C4-2B (cell line): ENCODE results near the gene LIPG.
"Not testable (repeated sequence)": the region's sequence is repeated elsewhere in the genome, so short reads cannot be mapped to it uniquely, and the experiment has no call there.

ENCODE experiments used
- H3K27ac ChIP-seq: fragments of 450-650 bp; 2 replicates; pipeline ENCODE4 v1.5.1; 2017
- ZFX ChIP-seq: fragments of 450-650 bp; IDR thresholded peaks from 2 replicates; pipeline ENCODE4 v1.6.1; 2017
- TF ChIP-seq, protein P1 (sequence below): fragments of 450-650 bp; conservative IDR thresholded peaks from 2 replicates; pipeline ENCODE4 v1.5.1; 2017; ENCODE audit warnings: mild to moderate bottlenecking

The LIPG gene

GRCh38 chr18:49580279-49580678, 18.4 kb downstream of the LIPG start:
- TF ChIP-seq, protein P1, sequence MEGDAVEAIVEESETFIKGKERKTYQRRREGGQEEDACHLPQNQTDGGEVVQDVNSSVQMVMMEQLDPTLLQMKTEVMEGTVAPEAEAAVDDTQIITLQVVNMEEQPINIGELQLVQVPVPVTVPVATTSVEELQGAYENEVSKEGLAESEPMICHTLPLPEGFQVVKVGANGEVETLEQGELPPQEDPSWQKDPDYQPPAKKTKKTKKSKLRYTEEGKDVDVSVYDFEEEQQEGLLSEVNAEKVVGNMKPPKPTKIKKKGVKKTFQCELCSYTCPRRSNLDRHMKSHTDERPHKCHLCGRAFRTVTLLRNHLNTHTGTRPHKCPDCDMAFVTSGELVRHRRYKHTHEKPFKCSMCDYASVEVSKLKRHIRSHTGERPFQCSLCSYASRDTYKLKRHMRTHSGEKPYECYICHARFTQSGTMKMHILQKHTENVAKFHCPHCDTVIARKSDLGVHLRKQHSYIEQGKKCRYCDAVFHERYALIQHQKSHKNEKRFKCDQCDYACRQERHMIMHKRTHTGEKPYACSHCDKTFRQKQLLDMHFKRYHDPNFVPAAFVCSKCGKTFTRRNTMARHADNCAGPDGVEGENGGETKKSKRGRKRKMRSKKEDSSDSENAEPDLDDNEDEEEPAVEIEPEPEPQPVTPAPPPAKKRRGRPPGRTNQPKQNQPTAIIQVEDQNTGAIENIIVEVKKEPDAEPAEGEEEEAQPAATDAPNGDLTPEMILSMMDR, result no peak
- no peak for TF ChIP-seq ZFX
- no peak overlapping the region for H3K27ac ChIP-seq

GRCh38 chr18:49581371-49581770, 19.5 kb downstream of the LIPG start:
- no peak overlapping the region for H3K27ac ChIP-seq
- TF ChIP-seq, protein P1, result no peak
- no peak for TF ChIP-seq ZFX

DNA sequence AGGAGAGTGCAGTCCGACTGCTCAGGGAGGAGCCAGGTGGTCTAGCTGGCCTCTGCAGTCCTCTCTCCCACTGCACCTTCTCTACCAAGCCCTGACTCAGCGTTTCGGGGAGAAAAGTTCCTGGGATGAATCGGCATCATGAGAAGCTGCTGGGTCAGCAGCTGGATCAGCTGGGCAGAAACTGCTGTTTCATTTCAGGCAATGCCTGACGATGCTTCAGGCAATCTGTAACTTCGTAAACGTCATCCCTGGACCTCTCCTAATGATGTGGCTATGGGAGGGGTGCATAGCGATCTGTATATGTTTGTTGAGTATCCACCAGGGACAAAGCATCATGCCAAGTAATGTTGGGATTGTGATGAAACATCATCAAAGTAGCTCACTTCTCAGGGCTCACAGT, 20.7 kb downstream of the LIPG start:
- TF ChIP-seq, protein P1, result no peak
- TF ChIP-seq ZFX, result no peak
- H3K27ac ChIP-seq, result no peak overlapping the region

- TF ChIP-seq, protein P1, result no peak
- TF ChIP-seq ZFX, result no peak
- H3K27ac ChIP-seq, result no peak overlapping the region
Measured at GRCh38 chr18:49584394-49584793, 22.5 kb downstream of the LIPG start.

DNA sequence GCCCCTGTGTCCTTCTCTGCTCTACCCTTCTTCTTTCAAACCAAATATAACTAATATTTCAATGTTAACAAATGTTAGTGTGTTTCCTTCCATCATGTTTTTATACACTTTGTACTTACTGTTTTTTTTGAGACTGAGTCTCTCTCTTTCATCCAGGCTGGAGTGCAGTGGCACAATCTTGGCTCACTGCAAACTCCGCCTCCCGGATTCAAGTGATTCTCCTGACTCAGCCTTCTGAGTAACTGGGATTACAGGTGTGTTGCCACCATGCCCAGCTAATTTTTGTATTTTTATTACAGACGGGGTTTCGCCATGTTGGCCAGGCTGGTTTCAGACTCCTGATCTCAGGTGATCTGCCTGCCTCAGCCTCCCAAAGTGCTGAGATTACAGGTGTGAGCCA, 23.1 kb downstream of the LIPG start:
- H3K27ac ChIP-seq, result not testable (repeated sequence)

DNA sequence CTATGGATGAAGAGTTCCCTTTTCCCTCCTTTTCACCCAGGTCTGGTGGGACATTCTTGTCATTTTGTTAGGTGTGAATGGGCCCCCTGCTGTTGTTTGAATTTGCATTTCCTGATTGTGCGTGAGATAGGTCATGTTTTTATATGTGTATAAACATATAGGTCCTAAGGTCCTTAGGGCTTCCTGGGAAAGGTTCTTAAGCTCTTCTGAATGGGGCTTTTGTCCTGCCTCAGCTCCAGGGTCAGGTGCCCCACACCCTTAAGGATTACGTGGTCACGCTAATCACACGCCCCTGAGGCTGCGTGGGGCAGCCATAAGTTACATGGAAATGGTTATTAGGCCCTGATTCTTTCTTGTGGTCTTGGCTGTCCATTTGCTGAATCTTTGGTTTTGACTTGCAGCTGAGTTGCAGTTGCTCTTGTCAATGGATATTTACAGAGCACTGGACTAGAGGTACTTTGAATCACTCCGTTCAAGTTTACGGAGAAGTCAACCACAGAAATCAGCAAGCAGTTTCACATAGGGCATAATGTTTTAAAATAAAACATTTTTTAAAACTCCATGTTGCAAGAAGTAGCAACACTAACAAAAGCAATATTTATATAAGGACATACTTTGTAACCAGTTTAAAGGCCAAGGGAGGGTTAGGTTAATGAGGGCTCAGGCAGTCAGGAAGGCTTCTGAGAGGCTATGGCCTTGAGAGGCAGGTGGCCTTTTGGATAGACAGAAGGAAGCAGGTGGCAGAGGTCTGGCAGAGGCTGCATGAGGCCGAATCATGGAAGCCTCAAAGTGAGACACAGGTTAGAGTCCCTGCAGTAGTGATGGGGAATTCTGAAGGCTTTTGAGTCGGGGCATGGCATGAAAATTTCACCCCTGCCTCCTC, 24.2 kb downstream of the LIPG start:
- H3K27ac ChIP-seq, result no peak overlapping the region
- TF ChIP-seq, protein P1, result no peak
- TF ChIP-seq ZFX, result no peak

DNA sequence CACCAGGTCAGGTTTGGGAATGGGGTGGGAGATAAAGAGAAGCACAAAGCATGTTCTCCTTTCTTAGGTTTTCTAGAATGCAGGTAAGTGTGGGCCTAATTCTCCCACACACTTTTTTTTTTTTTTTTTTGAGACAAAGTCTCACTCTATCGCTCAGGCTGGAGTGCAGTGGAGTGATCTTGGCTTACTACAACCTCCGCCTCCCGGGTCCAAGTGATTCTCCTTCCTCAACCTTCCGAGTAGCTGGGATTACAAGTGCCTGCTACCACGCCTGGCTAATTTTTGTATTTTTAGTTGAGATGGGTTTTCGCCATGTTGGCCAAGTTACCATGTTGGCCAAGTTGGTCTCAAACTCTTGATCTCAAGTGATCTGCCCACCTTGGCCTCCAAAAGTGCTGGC, 26.3 kb downstream of the LIPG start:
- no peak overlapping the region for H3K27ac ChIP-seq
- no peak for TF ChIP-seq ZFX
- TF ChIP-seq, protein P1, result no peak

- TF ChIP-seq ZFX, result no peak
- TF ChIP-seq, protein P1, result no peak
- no peak overlapping the region for H3K27ac ChIP-seq
Measured at GRCh38 chr18:49588971-49589370, 27.1 kb downstream of the LIPG start.
